Colonic mucosa (tissue), 4 donors: Measurements from ENCODE around the gene CEP128. TPM values are rescaled to one million over a fixed set of nuclear protein-coding genes. Genes with fewer than 3 reads are reported as not detected.

Experiments used
- DNase-seq: peaks from one replicate; pipeline ENCODE4 v3.0.0-alpha.2; 2020
- H3K27ac ChIP-seq: fragments of 200-600 bp; one replicate; pipeline ENCODE4 v1.8.0; 2021
- H3K27me3 ChIP-seq: fragments of 200-600 bp; one replicate; pipeline ENCODE4 v1.8.0; 2021
- H3K36me3 ChIP-seq: fragments of 200-600 bp; one replicate; pipeline ENCODE4 v1.8.0; 2021
- H3K4me1 ChIP-seq: fragments of 200-600 bp; one replicate; pipeline ENCODE4 v1.8.0; 2021; ENCODE audit warnings: mild to moderate bottlenecking
- H3K4me3 ChIP-seq: fragments of 200-600 bp; one replicate; pipeline ENCODE4 v1.8.0; 2021
- H3K9ac ChIP-seq, 2 donors: one replicate each; pipeline ENCODE4 v1.7.0; 2013; ENCODE audit warnings: control low read depth in 2 of 2, low read depth in 2 of 2, low read length in 2 of 2
- H3K9me3 ChIP-seq: fragments of 200-600 bp; one replicate; pipeline ENCODE4 v1.8.0; 2021
- intact Hi-C: fragments of 100-400 bp; cut with DNase I; formaldehyde crosslinking; loops from one replicate; pipeline ENCODE4 v1.14.1; 2022
- total RNA-seq, 2 donors: library from RNA; stranded (reverse); fragmentation: NEBNext Ultra II Directional in 1 of 2; extraction: Animal tissue kit (Norgen Biotek cat#: 25700) in 1 of 2; gene quantifications; one replicate each; pipeline ENCODE4 v1.2.1, GENCODE V29; 2021
- TF ChIP-seq, protein P1 (sequence below): fragments of 200-600 bp; IDR thresholded peaks from one replicate; pipeline ENCODE4 v1.8.0; 2022; ENCODE audit warnings: antibody characterized with exemption, mild to moderate bottlenecking
- donor health status: healthy.
- donor health status: DM: no; HTN: no; CAD: no.
- donor health status: DM: no; HTN: no; CAD: no.

Gene CEP128
- total RNA-seq, 2 donors from 2014 or later, result 4.4 to 11.6 TPM

DNA sequence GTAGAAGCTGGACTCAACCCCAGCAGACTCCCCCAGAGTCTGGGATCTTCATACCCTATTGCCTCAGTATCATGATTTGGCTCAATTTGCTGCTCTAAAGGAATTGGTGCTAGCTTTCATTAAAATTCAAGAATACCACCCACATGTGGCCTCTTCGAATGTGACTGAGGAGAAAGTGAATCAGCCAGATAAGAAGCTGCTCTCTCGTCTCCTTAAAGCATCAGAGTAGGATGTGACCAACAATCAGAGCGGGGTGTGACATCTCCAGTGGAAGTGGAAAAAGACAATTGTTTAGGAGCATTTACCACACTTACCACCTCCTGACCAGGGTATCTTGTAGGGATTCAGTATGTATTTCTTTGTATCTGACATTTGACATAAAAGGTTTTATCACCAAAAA, 452.0 kb downstream of the CEP128 start:
- intact Hi-C loops, result no loop called here

DNA sequence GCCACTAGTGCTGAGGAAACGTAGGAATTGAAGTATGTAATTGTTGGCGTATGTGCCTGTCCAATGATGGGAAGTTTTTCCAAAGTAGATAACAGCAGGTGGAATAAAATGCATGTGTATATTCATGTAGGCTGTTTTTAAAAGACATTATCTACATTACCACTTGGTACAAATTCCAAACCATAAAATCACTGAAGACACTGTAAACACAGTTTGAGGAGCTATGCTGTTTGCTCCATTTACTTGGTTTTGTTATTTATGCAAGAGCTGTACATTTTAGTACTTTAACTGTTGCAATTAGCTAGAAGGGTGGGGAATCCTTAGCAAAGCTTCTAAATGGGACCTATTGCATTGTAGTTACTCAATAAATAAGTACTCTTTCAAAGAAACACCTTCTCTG, 455.8 kb downstream of the CEP128 start:
- Histone ChIP-seq H3K27ac (no peak overlapping the region), H3K9ac (no peak overlapping the region), H3K36me3 (no peaks in the 10 kb centered on the region), H3K9me3 (no peaks in the 10 kb centered on the region), H3K4me3 (no peak overlapping the region), H3K4me1 (no peaks in the 10 kb centered on the region), H3K27me3 (no peaks in the 10 kb centered on the region)
- DNase-seq, result no peak
- TF ChIP-seq, protein P1, sequence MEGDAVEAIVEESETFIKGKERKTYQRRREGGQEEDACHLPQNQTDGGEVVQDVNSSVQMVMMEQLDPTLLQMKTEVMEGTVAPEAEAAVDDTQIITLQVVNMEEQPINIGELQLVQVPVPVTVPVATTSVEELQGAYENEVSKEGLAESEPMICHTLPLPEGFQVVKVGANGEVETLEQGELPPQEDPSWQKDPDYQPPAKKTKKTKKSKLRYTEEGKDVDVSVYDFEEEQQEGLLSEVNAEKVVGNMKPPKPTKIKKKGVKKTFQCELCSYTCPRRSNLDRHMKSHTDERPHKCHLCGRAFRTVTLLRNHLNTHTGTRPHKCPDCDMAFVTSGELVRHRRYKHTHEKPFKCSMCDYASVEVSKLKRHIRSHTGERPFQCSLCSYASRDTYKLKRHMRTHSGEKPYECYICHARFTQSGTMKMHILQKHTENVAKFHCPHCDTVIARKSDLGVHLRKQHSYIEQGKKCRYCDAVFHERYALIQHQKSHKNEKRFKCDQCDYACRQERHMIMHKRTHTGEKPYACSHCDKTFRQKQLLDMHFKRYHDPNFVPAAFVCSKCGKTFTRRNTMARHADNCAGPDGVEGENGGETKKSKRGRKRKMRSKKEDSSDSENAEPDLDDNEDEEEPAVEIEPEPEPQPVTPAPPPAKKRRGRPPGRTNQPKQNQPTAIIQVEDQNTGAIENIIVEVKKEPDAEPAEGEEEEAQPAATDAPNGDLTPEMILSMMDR, result no peak
- intact Hi-C loops, result no loop called here

More for the DNA sequence above, 452.0 kb downstream of the CEP128 start:
- no peak for DNase-seq
- Histone ChIP-seq H3K36me3 (no peaks in the 10 kb centered on the region), H3K9me3 (no peaks in the 10 kb centered on the region), H3K9ac (no peak overlapping the region), H3K27me3 (no peaks in the 10 kb centered on the region), H3K27ac (no peak overlapping the region), H3K4me1 (no peaks in the 10 kb centered on the region), H3K4me3 (no peak overlapping the region)
- TF ChIP-seq, protein P1, result no peak

DNA sequence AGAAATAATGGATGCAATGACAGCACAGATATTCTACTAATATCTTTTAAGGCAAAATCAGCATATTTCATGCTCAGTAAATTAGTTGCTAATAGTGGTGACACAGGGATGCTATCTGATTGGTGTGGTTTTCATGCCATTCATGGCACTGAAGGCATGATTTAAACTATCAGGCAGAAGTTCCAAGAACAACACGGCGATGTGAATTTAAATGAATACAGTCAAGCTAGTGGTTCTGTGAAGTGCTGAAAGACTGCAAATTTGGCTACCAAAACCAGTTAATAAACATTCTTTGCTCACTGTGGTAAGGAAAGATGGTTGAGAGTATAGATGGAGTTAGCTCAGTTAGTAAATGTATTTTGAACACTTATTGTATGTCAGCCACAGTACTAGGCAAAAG, 458.2 kb downstream of the CEP128 start:
- Histone ChIP-seq H3K9ac (no peak overlapping the region), H3K27me3 (no peaks in the 10 kb centered on the region), H3K4me3 (no peak overlapping the region), H3K4me1 (no peaks in the 10 kb centered on the region), H3K36me3 (no peaks in the 10 kb centered on the region), H3K27ac (no peak overlapping the region), H3K9me3 (no peaks in the 10 kb centered on the region)
- no peak for DNase-seq
- TF ChIP-seq, protein P1, result no peak
- intact Hi-C loops, result no loop called here

DNA sequence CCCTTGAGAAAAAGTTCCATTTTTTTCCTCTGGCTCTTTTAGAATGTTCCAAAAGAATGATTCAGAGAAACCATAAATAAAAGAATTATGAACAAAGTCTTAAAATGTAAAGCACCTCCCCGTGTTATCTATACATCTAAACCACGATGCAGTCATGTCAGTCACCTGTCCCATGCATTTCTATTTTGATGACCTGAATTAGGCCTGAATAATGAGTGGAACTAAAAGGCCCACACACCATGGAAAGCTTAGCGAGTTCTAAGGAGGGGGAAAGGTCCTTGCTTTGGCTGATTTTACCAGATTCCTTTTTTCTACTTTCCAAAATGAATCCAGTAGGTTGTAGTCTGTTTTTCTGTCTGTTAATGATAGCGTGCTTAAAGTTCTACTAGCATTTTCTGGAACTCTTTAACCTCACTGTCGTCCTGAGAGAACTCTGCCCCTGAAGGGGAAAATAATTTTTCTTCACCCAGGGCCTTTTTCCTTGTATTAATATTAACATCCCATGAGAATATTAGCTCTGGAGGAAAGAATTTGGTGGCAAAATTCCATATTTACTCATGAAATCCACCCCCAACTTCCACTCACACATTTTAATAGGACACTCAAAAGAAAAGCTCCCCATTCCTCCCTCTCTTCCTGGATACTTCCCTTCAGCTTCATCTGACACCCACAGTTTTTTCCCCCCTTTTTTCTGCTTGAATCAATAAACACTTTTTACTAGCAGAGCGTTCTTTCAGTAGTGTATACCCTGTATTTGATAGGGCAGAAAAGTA, 464.0 kb downstream of the CEP128 start:
- Histone ChIP-seq H3K4me1 (no peaks in the 10 kb centered on the region), H3K27ac (no peak overlapping the region), H3K9ac (no peak overlapping the region), H3K36me3 (no peaks in the 10 kb centered on the region), H3K27me3 (no peaks in the 10 kb centered on the region), H3K9me3 (no peaks in the 10 kb centered on the region), H3K4me3 (no peak overlapping the region)
- no peak for DNase-seq
- intact Hi-C loops, result no loop called here
- TF ChIP-seq, protein P1, result no peak

DNA sequence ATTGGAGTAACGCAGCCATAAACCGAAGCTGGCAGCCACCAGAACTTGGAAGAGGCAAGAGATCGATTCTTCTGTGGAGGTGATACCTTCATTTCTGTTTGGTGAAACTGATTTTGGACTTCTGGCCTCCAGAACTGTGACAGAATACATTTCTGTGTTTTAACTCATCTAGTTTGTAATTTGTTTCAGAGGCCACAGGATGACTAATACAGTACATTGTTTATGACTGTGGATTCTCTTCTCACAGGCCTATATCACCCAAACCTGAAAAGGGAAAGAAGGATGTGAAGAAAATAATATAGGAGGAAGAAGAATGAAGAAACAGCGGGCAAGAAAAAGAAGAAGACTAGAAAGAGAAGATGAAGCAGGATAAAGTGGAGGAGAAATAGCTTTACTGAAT, 466.5 kb downstream of the CEP128 start:
- Histone ChIP-seq H3K9me3 (no peaks in the 10 kb centered on the region), H3K36me3 (no peaks in the 10 kb centered on the region), H3K4me1 (no peaks in the 10 kb centered on the region), H3K9ac (no peak overlapping the region), H3K4me3 (no peak overlapping the region), H3K27ac (no peak overlapping the region), H3K27me3 (no peaks in the 10 kb centered on the region)
- DNase-seq, result no peak
- TF ChIP-seq, protein P1, result no peak
- intact Hi-C loops, result no loop called here
